NCI-H345 treated with DMSO at 0.1 percent for 48 hours (cell line): Measurements from ENCODE around the gene PKHD1.

Experiments
- DNase-seq: peaks from one replicate; lab custom pipeline; 2025; ENCODE audit not compliant: unreplicated experiment; lab: John Stamatoyannopoulos, UW

PKHD1 gene

DNA sequence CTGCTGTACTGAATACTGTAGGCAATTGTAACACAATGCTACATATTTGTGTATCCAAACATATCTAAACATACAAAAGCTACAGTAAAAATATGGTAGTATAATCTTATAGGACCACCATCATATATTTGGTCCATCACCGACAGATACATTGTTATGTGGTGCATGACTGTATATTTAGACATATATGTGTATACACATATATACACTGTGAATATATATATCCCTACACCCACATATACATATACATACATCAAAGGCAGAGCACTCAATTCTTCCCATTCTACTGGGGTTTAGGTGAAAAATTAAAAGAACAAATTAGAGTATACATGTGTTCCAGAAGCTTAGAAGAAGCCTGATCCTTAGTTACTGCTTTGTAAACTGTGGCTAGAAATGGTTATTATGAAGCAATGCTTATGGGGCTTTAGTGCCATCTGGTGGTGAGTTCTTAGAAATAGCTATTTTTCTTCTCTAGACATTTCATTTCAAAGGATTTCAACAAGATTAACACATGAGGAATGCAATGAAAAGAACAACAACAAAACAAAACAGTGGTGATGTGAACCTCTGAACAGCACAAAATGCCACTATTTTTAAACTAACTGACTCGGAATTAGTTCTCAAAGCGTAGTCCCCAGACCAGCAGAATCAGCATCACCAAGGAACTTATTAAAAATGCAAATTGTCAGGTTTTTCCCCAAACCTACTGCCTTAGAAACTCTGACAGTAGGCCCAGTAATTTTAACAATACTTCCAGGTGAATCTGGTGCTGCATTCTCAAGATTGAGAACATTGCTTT, 38.0 kb downstream of the PKHD1 start:
- no peak for DNase-seq

DNA sequence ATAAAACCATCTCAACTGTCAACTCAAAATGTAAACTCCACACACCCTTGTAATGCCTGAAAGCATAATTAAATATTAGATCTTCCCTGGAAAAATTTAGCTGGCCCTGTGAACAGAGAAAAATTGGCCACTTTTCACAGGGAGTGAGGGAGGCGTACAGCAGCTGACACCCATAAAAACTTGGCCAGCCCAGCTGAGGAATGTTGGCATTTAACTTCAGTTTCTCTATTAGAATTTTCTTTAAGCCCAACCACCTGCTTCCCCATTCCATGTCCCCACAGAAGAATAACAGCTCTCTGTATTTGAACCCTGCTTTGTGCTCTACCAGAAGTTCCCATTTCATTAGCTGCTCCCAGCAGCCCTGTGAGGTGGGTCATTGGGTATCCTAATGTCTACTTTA, 41.0 kb downstream of the PKHD1 start:
- DNase-seq: no peak

DNA sequence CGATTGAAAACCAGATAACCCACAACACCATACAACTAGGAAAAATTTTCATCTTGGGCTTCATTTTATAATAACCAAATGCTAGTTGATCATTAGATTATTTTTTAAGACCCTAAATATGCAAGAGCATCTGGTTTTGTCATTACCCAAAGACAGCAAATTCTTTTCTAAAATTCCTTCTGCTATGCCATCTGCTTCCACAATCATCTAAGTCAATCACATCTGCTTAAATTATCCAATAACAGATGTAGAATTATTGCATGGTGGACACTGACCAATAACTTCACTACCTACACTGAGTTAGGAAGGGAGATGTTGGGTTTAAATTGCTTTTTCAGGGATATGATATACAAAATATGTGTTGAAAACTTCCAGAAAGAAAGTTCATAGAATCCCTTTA, 41.9 kb downstream of the PKHD1 start:
- DNase-seq: no peak

DNA sequence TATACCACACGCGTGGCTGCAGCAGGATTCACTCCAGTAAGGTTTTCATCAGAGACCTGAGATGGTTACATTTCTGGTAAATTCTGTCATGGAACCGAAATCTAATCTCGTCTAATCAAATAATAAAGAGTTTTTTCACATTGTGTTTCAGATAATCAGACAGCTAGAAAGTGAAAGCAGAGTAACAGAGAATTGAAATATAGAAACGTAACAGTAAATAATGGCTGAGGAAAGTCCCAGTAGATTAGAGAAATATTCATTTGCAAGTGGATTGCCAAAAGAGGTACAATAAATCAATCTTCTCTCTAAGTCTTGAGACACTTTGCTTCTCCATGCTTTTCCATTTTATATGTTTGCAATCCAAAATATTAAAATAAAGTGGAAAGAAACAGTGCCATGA, 42.4 kb downstream of the PKHD1 start:
- DNase-seq: no peak

DNA sequence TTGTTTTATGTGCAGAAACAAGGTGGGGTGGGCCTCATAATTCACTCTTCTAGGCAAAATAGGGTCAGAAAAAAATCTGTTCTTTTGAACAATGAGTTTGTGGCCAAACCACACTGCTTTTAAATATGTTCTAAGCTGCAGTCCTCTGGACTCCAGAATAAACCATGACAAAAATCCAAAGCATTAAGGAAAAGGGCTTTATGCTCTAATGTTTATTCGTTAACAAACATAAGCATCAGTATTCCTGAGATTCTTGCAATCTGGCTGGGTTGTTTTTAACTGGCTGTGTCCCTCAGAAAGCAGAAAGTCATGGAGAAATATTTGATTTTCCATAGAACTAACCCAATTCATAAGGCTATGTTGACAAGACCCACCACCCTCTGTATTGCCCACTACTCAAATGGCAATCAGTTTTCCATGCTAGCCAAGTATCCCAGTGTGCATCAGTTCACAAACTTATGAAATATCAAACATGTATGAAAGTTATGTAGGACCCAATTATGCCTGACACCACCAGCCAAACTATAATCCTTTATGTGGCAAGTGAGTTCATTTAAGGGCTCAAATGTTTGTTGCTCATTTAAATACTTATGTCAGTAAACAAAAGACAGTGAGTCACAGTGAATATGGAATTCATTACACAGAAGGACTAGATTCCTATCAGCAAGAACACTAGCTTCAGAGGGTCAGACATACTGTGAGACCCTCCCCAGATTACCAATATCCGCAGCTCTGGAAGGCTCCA, 45.1 kb downstream of the PKHD1 start:
- DNase-seq: no peak

DNA sequence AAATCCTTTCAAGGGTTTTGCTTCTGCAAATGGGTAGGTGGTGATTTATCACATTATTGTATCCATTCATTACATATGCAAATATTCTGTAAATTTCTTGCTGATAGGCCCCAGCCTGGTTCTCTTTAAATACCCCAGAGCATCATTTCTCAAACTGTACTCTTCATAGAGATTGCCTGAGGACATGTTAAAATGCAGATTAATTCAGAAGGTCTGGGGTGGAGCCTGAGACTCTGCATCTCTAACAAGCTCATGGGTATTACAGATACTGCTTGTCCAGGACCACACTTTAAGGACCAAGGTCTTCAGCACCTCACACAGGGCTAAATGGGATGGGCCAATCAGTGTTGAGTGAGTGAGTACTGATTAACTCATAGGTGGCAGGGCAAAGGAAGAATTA, 46.3 kb downstream of the PKHD1 start:
- no peak for DNase-seq

DNA sequence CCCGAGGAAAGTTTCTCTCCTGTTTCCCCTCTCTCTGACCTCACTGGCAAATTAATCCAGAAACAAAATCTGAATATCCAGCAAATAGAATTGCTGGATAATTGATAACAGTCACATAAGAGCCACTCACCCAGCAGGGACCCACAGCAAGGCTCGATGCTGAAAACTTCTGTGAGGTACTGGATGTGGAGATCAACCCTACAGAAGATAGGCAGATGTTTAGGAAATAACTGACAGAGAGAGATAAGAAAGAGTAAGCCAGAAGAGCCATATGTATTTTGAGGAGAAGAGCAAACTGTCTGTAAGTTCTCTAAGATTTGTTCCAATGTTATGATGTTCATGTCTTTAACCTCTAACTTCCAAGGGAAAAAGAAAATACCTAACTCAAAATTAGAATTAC, 59.7 kb downstream of the PKHD1 start:
- no peak for DNase-seq

DNA sequence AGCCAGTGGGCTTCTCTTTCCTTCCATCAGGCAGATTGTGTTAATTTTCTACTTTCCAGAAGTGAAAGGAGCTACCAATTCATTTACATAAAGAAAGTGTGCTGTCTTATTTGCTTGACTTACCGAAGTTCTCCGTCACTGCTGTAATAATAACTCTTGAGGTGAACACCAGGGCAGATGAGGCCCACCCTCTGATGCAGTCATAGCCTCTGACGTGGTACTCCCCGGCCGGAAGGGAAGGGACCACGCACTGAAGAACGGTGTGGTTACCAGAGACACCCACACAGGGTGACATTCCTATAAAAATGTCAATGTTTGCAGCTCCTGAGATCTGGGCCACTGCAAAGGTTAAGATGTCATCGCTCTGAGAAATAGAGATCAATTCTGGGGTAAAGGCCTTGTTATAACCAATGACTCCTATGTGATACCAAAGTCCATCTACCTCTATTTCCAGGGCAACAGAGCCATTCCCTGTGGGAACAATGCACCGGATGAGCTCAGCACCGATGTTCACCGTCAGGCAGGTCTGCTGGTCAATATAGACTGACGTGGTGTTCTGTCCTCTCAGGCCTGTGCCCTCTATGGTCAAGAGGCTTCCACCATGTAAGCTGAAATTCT, 62.9 kb downstream of the PKHD1 start:
- no peak for DNase-seq

DNA sequence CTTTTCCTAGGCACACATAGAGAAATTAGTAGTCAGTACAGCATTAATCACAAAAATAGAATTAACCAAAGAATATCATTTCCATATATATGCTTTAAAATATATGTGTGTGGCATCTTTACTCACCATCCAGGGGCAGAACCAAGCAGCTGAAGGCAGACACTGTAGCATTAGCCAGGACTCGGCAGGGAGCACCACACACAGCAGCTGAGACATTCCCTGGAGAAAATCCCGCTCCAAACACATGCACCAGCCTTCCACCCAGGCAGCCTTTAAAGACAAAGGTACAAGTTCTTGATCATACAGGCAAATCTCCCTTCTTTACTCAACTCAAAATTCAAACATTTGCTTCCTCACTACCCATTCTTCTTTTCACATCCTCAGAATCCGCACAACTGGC, 64.7 kb downstream of the PKHD1 start:
- DNase-seq: no peak

DNA sequence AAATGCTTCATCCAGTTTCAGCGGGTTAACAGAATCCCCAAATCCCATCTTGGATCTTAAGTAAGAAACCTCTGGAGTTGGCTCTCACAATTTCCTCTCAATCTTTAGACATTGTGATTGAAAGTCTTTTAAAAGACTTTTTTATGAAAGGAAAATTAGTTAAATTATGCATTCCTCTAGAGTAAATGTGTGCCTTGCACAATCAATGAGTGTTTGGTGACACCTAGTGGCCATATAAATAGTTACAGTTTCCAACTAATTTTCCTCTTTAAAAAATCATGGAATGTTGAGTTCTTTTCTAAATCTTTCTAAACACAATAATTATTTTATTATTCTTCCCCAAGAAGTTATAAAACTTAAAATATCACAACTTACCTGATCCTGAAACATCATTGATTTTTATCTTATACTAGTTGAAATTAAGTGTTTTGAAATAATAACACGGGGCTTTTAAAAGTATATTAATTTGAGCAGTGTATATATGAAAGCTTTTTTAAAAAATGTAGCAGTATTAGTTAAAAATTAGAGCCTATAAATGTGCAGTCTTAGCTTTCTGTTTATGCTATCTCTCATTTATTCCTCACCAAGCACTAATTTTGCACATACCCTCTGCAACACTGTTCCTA, 66.4 kb downstream of the PKHD1 start:
- DNase-seq: peak; percentile 42

DNA sequence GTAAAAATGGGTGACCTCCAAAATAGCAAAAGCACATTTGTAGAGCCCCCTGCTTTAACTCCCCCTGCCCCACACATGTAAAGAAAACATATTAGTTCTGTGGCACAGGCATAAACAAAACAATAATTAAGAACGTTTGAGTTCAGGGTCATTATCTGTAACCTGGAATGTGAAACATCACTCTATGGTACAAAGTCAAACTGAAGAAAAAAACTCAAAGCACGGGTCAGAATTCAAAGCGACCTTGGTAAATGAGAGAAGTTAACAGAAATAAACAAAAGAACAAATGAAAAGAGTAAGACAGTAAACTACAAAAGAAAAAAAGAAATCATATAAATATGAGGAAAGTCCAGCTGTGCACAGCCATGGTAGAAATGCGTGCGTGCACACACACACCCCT, 67.5 kb downstream of the PKHD1 start:
- no peak for DNase-seq

DNA sequence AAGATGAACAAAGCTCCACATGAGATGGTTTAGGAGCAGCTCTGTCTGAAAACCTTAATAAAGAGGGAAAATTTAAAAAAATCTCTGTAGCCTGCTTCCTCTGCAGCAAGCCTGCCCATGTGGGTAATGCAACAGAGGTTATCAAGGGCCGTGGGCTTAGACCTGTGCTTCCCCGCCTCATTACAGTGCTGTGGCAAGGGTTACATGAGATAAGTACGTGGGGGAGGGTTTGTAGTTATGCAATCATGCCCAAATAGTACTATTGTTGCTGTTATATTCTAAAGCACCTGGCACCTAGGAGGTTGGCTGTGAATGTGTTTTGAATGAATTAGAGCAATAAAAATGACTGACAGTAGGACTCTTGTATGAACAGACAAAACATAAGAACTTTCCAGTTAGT, 68.3 kb downstream of the PKHD1 start:
- peak; percentile 60 for DNase-seq

DNA sequence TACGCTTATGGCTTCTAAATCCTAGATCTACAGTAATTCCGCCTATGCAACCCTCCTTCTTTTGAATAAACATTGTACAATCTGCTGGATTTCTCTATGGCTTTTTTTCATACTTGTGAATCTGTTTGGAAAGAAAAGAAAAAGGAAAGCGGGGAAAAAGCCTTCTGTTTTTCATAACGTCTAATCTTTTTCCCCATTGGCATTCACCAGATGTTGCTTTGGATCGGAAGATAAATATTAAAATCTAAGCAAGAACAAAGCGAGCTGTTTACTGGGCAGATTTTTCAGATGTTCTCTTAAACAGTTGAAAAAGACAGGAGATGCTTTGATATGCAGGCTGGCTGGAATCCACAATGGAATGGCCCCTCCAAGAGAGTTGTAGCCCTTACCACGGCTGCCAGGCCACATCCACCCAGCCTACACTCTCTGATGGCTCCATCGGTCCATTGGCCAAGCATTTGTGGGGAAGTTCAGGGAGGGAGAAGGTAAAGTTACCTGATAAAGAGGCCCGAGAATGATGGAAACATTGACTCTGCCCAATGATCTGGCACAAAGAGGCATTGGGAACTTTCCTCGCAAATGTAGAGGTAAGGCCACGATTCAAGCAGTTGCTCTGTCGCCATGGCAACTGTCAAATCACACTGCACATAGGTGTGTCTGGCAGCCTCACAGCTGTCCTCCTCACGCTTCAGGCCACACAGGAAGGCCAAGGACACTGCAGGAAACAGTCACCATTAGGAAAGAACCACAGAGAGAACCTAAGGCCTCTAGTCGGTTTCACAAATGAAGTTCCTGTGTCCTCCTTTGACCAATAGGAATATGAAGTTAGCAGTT, 70.3 kb downstream of the PKHD1 start:
- DNase-seq: no peak

DNA sequence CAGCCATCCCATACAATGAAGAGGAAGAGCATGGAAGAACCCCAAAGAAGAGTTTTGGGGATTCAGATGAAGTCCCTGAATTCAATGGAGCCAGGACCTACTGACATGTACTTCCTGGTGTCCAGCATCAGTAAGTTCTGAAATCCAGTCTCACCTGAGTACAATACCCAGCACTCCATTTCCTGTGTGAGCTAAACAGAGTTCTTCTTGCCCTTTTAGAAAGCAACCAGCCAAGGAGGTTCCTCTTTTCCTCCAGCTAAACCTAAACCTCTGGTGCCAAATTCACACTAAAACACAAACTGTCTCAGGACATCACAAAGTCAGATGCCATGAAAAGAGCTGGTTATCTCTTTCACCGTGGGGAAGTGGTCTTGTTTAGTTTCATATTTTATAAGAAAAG, 71.5 kb downstream of the PKHD1 start:
- no peak for DNase-seq

DNA sequence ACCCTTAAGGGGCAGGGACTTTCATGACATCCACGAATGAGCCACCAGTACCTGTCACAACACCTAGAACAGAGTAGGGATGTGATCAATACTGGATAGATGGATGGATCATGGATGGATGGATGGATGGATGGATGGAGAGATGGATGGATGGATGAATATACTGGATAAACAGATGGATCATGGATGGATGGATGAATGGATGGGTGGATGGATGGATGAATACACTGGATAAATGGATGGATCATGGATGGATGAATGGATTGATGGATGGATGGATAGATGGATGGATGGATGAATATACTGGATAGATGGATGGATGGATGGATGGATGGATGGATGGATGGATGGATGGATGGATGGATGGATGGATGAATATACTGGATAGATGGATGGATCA, 73.0 kb downstream of the PKHD1 start:
- no peak for DNase-seq

DNA sequence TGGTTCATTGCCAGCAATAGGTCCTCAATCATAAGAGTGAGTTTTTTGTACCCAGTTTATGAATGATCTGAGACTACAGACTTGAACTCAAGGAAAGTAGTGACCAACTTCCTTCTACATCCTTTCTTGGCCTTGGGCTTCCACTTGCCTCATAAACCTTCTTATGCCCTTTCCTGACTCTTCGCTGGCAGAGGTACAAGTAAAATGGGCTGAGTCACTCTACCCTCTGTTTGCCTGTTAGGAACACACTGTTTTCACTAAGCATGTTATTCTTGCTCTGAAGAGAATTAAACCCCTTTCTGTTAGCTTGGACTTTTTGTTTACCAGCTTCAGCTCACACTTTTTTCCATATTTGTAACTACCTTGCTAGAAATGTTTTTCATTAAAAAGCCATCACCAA, 74.4 kb downstream of the PKHD1 start:
- DNase-seq: no peak

DNA sequence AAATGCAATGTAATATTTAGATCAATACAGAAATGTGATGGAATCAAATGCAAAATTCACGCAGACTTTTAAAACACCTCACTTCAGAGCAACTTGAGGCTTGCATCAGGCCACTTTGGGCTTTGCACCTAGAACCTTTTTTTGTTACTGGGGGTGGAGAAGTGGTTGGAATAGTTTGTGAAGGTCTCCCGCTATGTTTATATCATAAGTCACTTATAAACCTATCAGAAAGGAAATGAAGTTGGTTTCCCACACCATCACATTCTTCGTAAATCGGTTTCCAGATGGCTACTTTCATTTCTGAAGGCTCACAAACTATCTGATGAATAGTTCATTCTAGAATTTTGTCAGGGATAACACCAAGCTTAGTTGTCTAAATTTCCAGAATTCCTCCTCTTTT, 74.8 kb downstream of the PKHD1 start:
- DNase-seq: no peak

DNA sequence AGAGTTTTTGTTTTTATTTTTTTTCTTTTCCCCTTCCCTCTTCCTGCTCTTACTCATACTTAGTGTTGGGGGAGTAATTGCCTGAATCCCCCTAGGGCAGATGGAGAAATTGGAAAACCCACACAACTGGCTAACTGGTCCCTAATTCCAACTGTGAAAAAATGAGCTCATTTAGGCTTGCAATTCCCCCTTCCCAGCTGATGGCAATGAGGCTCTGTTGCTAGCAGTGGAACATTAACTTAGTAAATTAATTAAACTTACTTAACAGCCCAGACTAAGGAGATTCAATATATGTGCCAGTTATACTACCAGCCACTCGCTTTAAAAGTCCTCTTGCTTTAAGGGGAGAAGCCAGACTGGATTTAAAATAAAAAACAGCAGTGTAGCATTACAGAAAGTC, 76.6 kb downstream of the PKHD1 start:
- DNase-seq: no peak

DNA sequence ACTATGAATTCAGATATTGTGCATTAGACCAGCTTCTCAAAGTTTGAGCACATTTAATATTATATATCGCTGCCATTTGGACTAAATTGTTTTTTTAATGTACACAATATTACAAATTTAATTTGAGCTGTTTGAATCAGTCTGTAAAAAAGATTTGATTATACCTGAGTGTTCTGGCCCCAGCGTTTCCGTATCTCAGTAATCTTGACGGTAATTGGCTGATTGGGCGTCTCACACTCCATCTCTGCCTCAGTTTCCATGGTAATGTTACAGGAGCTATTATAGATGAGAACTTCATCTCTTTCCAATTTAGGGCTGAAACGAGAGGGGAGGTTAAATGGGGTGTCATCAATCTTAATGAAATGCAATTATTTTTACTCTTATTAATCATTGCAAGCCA, 77.3 kb downstream of the PKHD1 start:
- DNase-seq: no peak

DNA sequence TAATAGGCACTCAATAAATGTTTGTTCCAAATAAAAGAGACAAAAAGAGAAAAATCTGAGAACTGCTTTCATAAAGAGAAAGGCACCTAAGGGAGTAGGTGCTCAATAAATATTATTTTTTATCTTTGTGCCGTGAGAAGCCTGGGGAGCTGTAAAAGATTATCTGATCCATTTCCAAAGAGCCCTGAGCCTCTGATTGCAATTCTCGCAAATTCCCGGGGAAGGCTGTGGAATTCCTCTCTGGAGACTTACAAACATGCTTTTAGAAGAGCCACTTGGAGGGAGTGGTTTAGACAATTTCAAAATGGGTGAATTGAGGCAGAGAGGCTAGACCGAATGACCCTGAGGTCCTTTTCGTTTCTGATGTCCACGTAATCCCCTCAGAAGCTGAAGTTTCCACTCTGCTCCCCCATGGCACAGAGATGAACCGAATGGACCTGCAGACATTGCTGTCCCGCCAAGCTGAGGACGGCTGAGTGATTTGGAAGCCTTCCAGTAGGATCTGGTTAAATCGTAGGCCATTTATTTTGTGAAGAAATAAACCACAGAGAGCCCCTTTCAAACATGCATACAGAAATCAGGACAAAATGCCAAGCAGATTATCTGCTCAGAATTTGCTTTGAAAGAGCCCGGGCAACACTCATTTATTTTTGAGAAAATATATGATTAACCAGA, 77.8 kb downstream of the PKHD1 start:
- no peak for DNase-seq
